GM23338 (cell line): Measurements from ENCODE around the gene RIC8B. TPM values are rescaled to one million over a fixed set of nuclear protein-coding genes. Genes with fewer than 3 reads are reported as not detected.
A peak's percentile ranks its signal among the peaks of the same experiment; 100 is the strongest.

Source experiments
- ATAC-seq: fragments of 200-7000 bp; cut with Tn5 transposase; 3 replicates; pipeline ENCODE4 v1.9.1; 2020
- DNase-seq: peaks from one replicate; pipeline ENCODE4 v3.0.0-alpha.2; 2015; ENCODE audit warnings: low spot score
- H2AFZ ChIP-seq: fragments of 200-600 bp; sonication (generic); 2 replicates; pipeline ENCODE4 v1.8.0; 2016; ENCODE audit warnings: antibody characterized with exemption, mild to moderate bottlenecking, moderate library complexity
- H3F3A ChIP-seq: fragments of 200-600 bp; sonication (generic); replicated peaks from 2 replicates; pipeline ENCODE4 v1.8.0; 2017; ENCODE audit warnings: antibody characterized with exemption, mixed run types, low read depth
- H3K27ac ChIP-seq: fragments of 200-600 bp; sonication (generic); 2 replicates; pipeline ENCODE4 v1.6.1; 2016; ENCODE audit warnings: low read depth
- H3K27me3 ChIP-seq: fragments of 200-600 bp; sonication (generic); 2 replicates; pipeline ENCODE4 v1.8.0; 2016; ENCODE audit warnings: mild to moderate bottlenecking, mixed run types, moderate library complexity; ENCODE audit not compliant: insufficient read depth
- H3K36me3 ChIP-seq: fragments of 200-600 bp; sonication (generic); 2 replicates; pipeline ENCODE4 v1.8.0; 2016; ENCODE audit warnings: mild to moderate bottlenecking; ENCODE audit not compliant: insufficient read depth
- H3K4me1 ChIP-seq: fragments of 200-600 bp; sonication (generic); 2 replicates; pipeline ENCODE4 v1.8.0; 2016; ENCODE audit warnings: mild to moderate bottlenecking, moderate library complexity; ENCODE audit not compliant: insufficient read depth
- H3K4me2 ChIP-seq: fragments of 200-600 bp; sonication (generic); 2 replicates; pipeline ENCODE4 v1.7.1; 2017; ENCODE audit warnings: mixed run types
- H3K4me3 ChIP-seq: fragments of 200-600 bp; sonication (generic); 2 replicates; pipeline ENCODE4 v1.6.1; 2016; ENCODE audit warnings: mixed run types
- H3K79me2 ChIP-seq: fragments of 200-600 bp; sonication (generic); replicated peaks from 2 replicates; pipeline ENCODE4 v1.8.0; 2017; ENCODE audit warnings: mild to moderate bottlenecking; ENCODE audit not compliant: insufficient read depth
- H3K9me2 ChIP-seq: fragments of 200-600 bp; sonication (generic); 2 replicates; pipeline ENCODE4 v1.8.0; 2017; ENCODE audit not compliant: insufficient read depth
- H4K20me1 ChIP-seq: fragments of 200-600 bp; sonication (generic); replicated peaks from 2 replicates; pipeline ENCODE4 v1.8.0; 2017; ENCODE audit warnings: mild to moderate bottlenecking; ENCODE audit not compliant: insufficient read depth
- H3K27ac Mint-ChIP-seq: 2 replicates; pipeline ENCODE4 v1.8.0; 2020; ENCODE audit warnings: inconsistent platforms, mild to moderate bottlenecking, moderate library complexity, mixed read lengths
- H3K27me3 Mint-ChIP-seq: 3 replicates; pipeline ENCODE4 v1.8.0; 2022; ENCODE audit warnings: low read depth, mild to moderate bottlenecking, moderate library complexity, mixed read lengths, inconsistent platforms; ENCODE audit not compliant: insufficient read depth, poor library complexity
- H3K36me3 Mint-ChIP-seq: 3 replicates; pipeline ENCODE4 v1.8.0; 2021; ENCODE audit warnings: low read depth, mild to moderate bottlenecking, inconsistent platforms, moderate library complexity, mixed read lengths
- H3K4me1 Mint-ChIP-seq: 3 replicates; pipeline ENCODE4 v1.8.0; 2020; ENCODE audit warnings: mild to moderate bottlenecking, inconsistent platforms, mixed read lengths
- H3K4me3 Mint-ChIP-seq: 3 replicates; pipeline ENCODE4 v1.8.0; 2021; ENCODE audit warnings: moderate library complexity, mild to moderate bottlenecking, inconsistent platforms, mixed read lengths
- H3K9me3 Mint-ChIP-seq: 3 replicates; pipeline ENCODE4 v1.8.0; 2020; ENCODE audit warnings: moderate library complexity, mild to moderate bottlenecking, inconsistent platforms, mixed read lengths
- CREB1 ChIP-seq: fragments of 250-450 bp; sonication (Bioruptor Pico); IDR thresholded peaks from 2 replicates; pipeline ENCODE4 v1.5.0; 2020; ENCODE audit warnings: low read depth, mild to moderate bottlenecking, moderate library complexity
- CTCF ChIP-seq, 2 experiments: fragments of 200-600 bp in 1 of 2; sonication (generic) in 1 of 2; conservative IDR thresholded peaks; 2 replicates each; pipeline versions ENCODE4 v1.5.1 to v1.6.1; 2016 to 2017; ENCODE audit warnings: antibody characterized with exemption in 2 of 2, low read depth in 2 of 2, mild to moderate bottlenecking in 2 of 2, moderate library complexity in 1 of 2
- ETS1 ChIP-seq: IDR thresholded peaks from 2 replicates; pipeline ENCODE4 v1.6.1; 2016; ENCODE audit warnings: antibody characterized with exemption
- EZH2 ChIP-seq: fragments of 200-600 bp; sonication (generic); IDR thresholded peaks from one replicate; pipeline ENCODE4 v1.8.0; 2017; ENCODE audit warnings: antibody characterized with exemption, mild to moderate bottlenecking, low read depth; ENCODE audit not compliant: unreplicated experiment
- EZH2phosphoT487 ChIP-seq: fragments of 200-600 bp; sonication (generic); IDR thresholded peaks from one replicate; pipeline ENCODE4 v1.8.1; 2018; ENCODE audit warnings: antibody characterized with exemption; ENCODE audit not compliant: unreplicated experiment
- JUNB ChIP-seq: IDR thresholded peaks from one replicate; pipeline ENCODE4 v1.6.1; 2016; ENCODE audit warnings: antibody characterized with exemption; ENCODE audit not compliant: unreplicated experiment
- NANOG ChIP-seq: IDR thresholded peaks from 2 replicates; pipeline ENCODE4 v1.6.1; 2016; ENCODE audit warnings: antibody characterized with exemption, borderline replicate concordance
- POLR2AphosphoS5 ChIP-seq: IDR thresholded peaks from 2 replicates; pipeline ENCODE4 v1.6.1; 2016; ENCODE audit warnings: antibody characterized with exemption, low read depth
- REST ChIP-seq: IDR thresholded peaks from one replicate; pipeline ENCODE4 v1.6.1; 2018; ENCODE audit warnings: antibody characterized with exemption; ENCODE audit not compliant: unreplicated experiment
- STAT1 ChIP-seq: IDR thresholded peaks from one replicate; pipeline ENCODE4 v1.6.1; 2016; ENCODE audit warnings: antibody characterized with exemption; ENCODE audit not compliant: unreplicated experiment
- ZNF114 ChIP-seq: fragments of 250-450 bp; sonication (Bioruptor Pico); IDR thresholded peaks from 2 replicates; pipeline ENCODE4 v1.5.0; 2020; ENCODE audit warnings: mild to moderate bottlenecking, moderate library complexity
- ZNF331 ChIP-seq: fragments of 250-450 bp; sonication (Bioruptor Pico); IDR thresholded peaks from 2 replicates; pipeline ENCODE4 v1.5.0; 2020; ENCODE audit warnings: low read depth, mild to moderate bottlenecking, moderate library complexity
- ZNF462 ChIP-seq: fragments of 250-450 bp; sonication (Bioruptor Pico); IDR thresholded peaks from 2 replicates; pipeline ENCODE4 v1.5.0; 2020; ENCODE audit warnings: mild to moderate bottlenecking, moderate library complexity
- polyA plus RNA-seq: library from polyadenylated mRNA; unstranded; fragments of >200 nt; fragmentation: Nextera tagmentation; extraction: Ambion mirVana; gene quantifications from 2 replicates; pipeline ENCODE4 v1.2.1, GENCODE V29; 2016
- total RNA-seq: library from RNA; depleted of rRNA; stranded (reverse); fragments of >200 nt; shearing (Covaris generic); gene quantifications from 2 replicates; pipeline ENCODE4 v1.2.3, GENCODE V29; 2014

The RIC8B gene
- total and polyA plus RNA-seq, 2 experiments from 2014 or later = 12.3 to 25.5 TPM

GRCh38 chr12:106814714-106815113, 40.2 kb downstream of the RIC8B start:
- H3K27ac ChIP-seq = 0 out of 2 replicates have a peak overlapping the region, but pooled peaks have one; percentile 70
- H3K36me3 Mint-ChIP-seq = peaks cover 17% of the 10 kb centered on the region
- peaks cover 27% of the 10 kb centered on the region for H3K4me1 Mint-ChIP-seq
- peaks cover 12% of the 10 kb centered on the region; the same call in 1 of the 2 replicates for H3K79me2 ChIP-seq
- no peaks in the 10 kb centered on the region for H3F3A ChIP-seq
- H3K4me3 Mint-ChIP-seq = no peak overlapping the region
- peak overlapping the region; percentile 5; the same call in 1 of the 2 replicates for H3K4me2 ChIP-seq
- no peaks in the 10 kb centered on the region for H3K36me3 ChIP-seq
- no peak overlapping the region for H2AFZ ChIP-seq
- H3K4me3 ChIP-seq = no peak overlapping the region
- H3K9me2 ChIP-seq = no peaks in the 10 kb centered on the region
- no peaks in the 10 kb centered on the region; the same call in 1 of the 2 replicates for H4K20me1 ChIP-seq
- no peak for ATAC-seq
- DNase-seq = no peak
- no peaks in the 10 kb centered on the region for H3K9me3 Mint-ChIP-seq
- peak overlapping the region; percentile 44 for H3K27ac Mint-ChIP-seq
- no peak for TF ChIP-seq ZNF462
- TF ChIP-seq ZNF114 = no peak
- TF ChIP-seq NANOG = no peak
- no peak for TF ChIP-seq CREB1
- TF ChIP-seq EZH2phosphoT487 = no peak
- TF ChIP-seq ZNF331 (CRISPR knock-in tag) = no peak
- TF ChIP-seq EZH2 = no peak
- no peak for TF ChIP-seq POLR2AphosphoS5
- no peak for TF ChIP-seq JUNB
- TF ChIP-seq CTCF (conservative IDR thresholded peaks at IDR 0.05; ENCODE audit: low read depth in 2 of 2) = no peak
- TF ChIP-seq STAT1 = no peak
- TF ChIP-seq ETS1 = no peak
- TF ChIP-seq REST = no peak
- no peaks in the 10 kb centered on the region for H3K27me3 ChIP-seq
- no peaks in the 10 kb centered on the region for H3K27me3 Mint-ChIP-seq
- peaks cover 36% of the 10 kb centered on the region for H3K4me1 ChIP-seq
